Lower leg skin (tissue), 4 donors: ENCODE measurements around the gene SYTL1. TPM values are rescaled to one million over a fixed set of nuclear protein-coding genes. Genes with fewer than 3 reads are reported as not detected.

Experiments
- DNase-seq, 2 donors: peaks; one replicate each; pipeline ENCODE4 v3.0.0-alpha.2; 2019; ENCODE audit warnings: low spot score in 2 of 2
- H3K4me3 ChIP-seq: fragments of 200-600 bp; sonication (generic); 2 replicates; pipeline ENCODE4 v1.5.1; 2017; ENCODE audit warnings: mild to moderate bottlenecking, low read depth; ENCODE audit not compliant: poor library complexity, severe bottlenecking
- CTCF ChIP-seq, 3 donors: fragments of 450-650 bp; IDR thresholded peaks; one replicate each; pipeline ENCODE4 v1.5.1; 2016; ENCODE audit warnings: antibody characterized with exemption in 3 of 3, mild to moderate bottlenecking in 3 of 3, moderate library complexity in 2 of 3
- POLR2A ChIP-seq, 2 donors: fragments of 450-650 bp; IDR thresholded peaks; one replicate each; pipeline ENCODE4 v1.6.1; 2016 to 2017; ENCODE audit warnings: antibody characterized with exemption in 2 of 2, mild to moderate bottlenecking in 1 of 2, moderate library complexity in 1 of 2
- WGBS, 2 donors: methylation state at CpG; one replicate each; pipeline ENCODE4 v1.1.5; 2018; 5-methylcytosine and 5-hydroxymethylcytosine counted together
- intact Hi-C: fragments of 100-400 bp; cut with DNase I; formaldehyde crosslinking; loops from one replicate; pipeline ENCODE4 v1.15.0; 2023; ENCODE audit warnings: low total_unique reads
- total RNA-seq, 4 donors: library from RNA; depleted of rRNA; stranded (reverse); fragments of >200 nt; gene quantifications; one replicate each; pipeline ENCODE4 v1.1.0, GENCODE V29; 2016

The SYTL1 gene
- total RNA-seq, 4 donors from 2014 or later, result 183 to 231 (median 219) TPM

- no peak for DNase-seq
- no peak for TF ChIP-seq POLR2A (IDR thresholded peaks at IDR 0.05)
- no peak for TF ChIP-seq CTCF (IDR thresholded peaks at IDR 0.05)
- WGBS, 2 donors, result 9 to 11% methylated on average over 10 of the region's 10 CpGs
- H3K4me3 ChIP-seq, result peak overlapping the region; percentile 91
- intact Hi-C loops, result no loop called here
Observed at GRCh38 chr1:27322569-27323240, 19.1 kb upstream of the SYTL1 start.

GRCh38 chr1:27325286-27325685 is 16.5 kb upstream of the SYTL1 start:
- TF ChIP-seq POLR2A (IDR thresholded peaks at IDR 0.05) (no peak), CTCF (IDR thresholded peaks at IDR 0.05) (no peak)
- no peak for DNase-seq
- intact Hi-C loops, result no loop called here

GRCh38 chr1:27327964-27328363 is 13.9 kb upstream of the SYTL1 start:
- H3K4me3 ChIP-seq, result no peak overlapping the region
- TF ChIP-seq CTCF (IDR thresholded peaks at IDR 0.05) (no peak), POLR2A (IDR thresholded peaks at IDR 0.05) (no peak)
- intact Hi-C loops, result no loop called here
- WGBS, 2 donors, result 79 to 85% methylated on average over 5 of the region's 5 CpGs
- no peak for DNase-seq

More at GRCh38 chr1:27325286-27325685, 16.5 kb upstream of the SYTL1 start:
- 91 to 93% methylated on average over 15 of the region's 15 CpGs for WGBS, 2 donors
- H3K4me3 ChIP-seq, result no peak overlapping the region

GRCh38 chr1:27330786-27331185 is 11.0 kb upstream of the SYTL1 start:
- intact Hi-C loops, result loop anchor here (10.0 kb wide), 1 partner anchor 54 kb away; the partner anchor contains the start of gene CD164L2
- H3K4me3 ChIP-seq, result no peak overlapping the region
- no peak for DNase-seq
- WGBS, 2 donors, result 76% methylated on average over 8 of the region's 8 CpGs
- TF ChIP-seq POLR2A (IDR thresholded peaks at IDR 0.05) (no peak), CTCF (IDR thresholded peaks at IDR 0.05) (no peak)

GRCh38 chr1:27331426-27331825 is 10.4 kb upstream of the SYTL1 start:
- 69 to 84% methylated on average over 3 of the region's 3 CpGs for WGBS, 2 donors
- TF ChIP-seq POLR2A (IDR thresholded peaks at IDR 0.05) (no peak), CTCF (IDR thresholded peaks at IDR 0.05) (no peak)
- intact Hi-C loops, result loop anchor here (10.0 kb wide), 1 partner anchor 53 kb away; the partner anchor contains the start of gene CD164L2
- no peak for DNase-seq
- H3K4me3 ChIP-seq, result no peak overlapping the region
